Epidermal melanocyte (primary cell): Measurements from ENCODE around the gene ROR1.
A peak's percentile ranks its signal among the peaks of the same experiment; 100 is the strongest.

Experiments
- DNase-seq: peaks from one replicate; pipeline ENCODE4 v3.0.0; 2011; ENCODE audit warnings: low spot score; ENCODE audit not compliant: insufficient read length

ROR1 gene

DNA sequence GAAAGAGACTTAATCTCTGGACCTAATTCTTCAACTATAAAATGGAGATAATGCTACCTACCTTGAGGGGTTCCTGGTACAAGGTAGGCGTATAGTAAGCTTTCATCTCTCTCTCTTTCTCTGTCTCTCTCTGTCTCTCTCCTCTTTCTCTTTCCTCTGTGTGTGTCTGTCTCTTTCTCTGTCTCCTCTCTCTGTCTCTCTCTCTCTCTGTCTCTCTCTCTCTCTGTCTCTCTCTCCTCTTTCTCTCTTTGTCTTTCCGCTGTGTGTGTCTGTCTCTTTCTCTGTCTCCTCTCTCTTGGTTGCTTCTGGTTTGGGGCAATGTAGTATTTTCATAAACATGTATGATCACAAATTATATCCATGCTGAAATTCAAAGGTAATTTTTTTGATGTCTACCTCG lies 353.5 kb downstream of the ROR1 start:
- DNase-seq = no peak

DNA sequence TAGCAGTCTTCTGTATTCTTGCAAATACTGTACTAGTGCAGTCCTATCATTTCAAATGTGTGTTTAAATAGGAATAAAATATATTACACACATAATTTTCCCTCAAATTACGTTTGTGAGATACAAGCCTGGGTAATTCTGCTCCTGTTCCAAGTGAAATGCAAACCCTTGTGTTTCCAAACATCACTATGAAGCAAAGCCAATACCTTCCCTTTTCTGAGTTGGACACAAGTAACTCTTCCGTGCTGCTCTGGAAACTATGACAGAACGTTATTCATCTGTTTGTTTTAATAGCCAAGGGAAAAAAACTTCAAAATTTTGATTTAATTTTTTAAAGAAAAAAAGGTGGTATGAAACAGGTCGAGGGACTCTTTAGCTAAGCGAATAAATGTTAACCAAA lies 355.9 kb downstream of the ROR1 start:
- no peak for DNase-seq

DNA sequence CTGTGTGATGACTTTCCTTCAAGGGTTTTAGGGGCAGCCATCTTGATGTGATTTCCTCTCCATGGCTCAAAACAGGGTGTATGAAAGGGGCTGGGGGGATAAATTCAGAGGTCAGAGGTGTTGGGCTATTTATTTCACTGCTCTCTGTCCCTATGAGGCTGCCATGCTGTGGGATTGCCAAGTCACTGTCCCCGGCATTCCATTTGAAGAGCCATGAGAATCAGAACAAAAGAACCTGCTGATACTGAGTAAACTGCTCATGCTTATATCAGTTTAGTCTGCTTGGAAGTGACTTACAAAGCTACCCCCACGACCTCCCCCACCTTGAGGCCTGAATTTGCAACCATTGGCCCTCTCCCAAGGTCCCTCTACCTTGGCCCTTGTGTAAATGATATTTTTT lies 357.3 kb downstream of the ROR1 start:
- no peak for DNase-seq

DNA sequence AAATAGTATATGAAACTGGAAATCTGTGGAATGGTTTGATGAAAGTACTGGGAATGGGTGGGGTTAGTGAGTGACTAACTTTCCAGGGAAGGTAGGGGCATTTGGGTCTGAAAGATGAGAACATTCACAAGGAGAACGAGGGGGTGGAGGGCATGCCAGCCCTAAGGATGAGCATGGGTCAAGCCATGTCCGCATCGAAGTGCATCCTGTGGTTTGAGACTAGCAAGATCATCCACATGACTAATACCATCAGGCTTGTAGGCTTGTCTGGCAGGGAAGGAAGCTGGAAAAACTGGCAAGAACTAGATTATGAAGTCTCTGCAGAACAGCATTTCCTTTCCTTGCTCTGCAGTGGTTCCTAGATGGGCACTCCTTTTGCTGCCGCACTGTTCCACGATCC lies 359.2 kb downstream of the ROR1 start:
- no peak for DNase-seq

DNA sequence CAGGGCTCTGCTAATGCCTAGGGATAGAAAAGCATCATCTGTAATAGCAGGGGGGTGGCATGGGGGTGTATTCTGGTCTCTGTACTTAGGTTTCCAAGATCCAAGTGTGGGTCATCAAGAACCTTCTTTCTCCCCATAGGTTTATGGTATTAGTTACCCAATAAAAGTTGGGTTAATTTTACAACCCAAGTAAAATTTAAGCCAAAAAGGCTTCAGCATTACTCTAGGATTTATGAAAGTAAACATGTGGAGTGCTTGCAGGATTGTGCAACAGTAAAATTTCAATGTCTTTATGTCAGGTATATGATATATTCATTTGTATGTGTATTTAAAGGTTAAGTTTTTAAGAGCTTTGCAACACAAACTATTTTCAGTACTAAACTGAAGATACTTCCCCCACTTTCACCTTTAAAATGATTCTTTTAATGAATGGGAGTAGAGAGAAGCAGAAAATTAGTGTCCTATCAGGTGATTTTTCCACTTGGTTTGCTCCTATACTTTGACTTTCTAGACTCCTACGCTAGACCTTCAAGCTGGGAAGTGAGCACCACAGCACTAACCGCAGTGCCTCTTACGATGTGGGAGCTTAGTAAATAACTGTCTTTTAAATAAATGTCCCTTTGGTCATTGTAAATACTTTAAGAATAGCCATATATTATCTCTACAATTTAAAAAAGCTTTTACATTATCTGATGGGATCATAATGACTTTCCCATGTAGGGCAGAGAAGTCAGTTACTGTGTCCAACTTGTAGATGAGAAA lies 361.8 kb downstream of the ROR1 start:
- no peak for DNase-seq

DNA sequence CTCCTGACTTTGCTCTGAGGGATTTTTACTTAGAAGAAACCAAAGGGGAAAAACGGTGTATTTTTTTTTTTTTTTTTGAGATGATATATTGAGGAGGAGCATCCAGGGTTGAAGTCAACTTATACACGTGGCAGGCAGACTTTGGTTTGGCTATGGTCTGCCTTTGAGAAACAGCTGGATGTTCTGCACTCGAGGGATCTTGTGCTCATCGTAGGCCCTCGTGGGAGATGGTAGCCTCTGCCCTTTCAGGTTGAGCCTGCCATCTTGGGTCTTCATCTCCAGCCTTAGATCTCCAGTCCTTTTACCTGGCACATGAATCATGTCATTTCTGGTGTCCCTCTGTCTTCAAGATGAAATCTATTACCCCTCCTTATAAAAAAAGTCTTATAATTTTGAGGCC lies 362.5 kb downstream of the ROR1 start:
- DNase-seq = no peak

DNA sequence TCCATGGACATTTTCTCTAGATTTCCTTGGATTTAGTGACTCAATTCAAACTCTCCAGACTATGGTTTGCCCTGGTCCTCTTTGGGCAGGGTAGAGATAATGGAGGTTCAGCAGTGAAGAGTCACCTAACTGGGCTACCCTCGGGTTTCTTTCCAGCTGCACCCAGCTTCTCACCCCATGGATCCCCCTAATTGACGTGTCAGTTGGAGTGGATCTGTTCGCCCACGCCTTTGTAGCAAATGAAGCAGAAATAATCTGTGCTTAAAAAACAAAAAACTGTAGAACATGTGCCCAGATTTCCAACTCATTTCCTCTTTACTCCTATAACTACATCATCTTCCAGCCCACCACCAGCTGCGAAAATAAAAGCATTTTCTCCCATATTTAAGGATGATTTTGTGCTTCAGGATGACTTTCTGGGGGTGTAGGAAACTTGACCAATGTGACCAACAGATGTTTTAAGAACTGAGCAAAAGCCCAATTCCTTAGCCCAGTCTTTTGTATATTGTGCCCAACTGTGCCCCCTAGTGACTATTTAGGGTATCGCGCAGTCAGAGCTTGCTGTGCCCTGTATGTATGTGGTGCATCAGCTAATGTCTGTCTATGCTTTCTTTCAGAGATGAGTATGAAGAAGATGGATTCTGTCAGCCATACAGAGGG lies 363.1 kb downstream of the ROR1 start:
- DNase-seq = peak; percentile 43

DNA sequence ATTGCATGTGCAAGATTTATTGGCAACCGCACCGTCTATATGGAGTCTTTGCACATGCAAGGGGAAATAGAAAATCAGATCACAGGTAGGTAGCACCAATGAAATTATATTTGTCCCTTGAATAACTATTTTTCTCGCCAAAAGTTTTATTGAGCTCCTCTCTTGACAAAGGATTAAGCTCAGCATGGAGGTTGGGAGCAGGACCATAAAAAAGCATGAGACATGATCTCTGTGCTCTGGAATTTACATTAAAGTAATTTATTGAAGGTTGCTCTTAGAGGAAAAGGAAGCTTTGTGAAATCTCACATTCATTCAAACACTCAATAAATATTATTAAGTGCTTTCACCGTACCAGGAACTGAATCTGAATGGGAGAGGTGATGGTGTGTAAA lies 363.6 kb downstream of the ROR1 start:
- DNase-seq = no peak

DNA sequence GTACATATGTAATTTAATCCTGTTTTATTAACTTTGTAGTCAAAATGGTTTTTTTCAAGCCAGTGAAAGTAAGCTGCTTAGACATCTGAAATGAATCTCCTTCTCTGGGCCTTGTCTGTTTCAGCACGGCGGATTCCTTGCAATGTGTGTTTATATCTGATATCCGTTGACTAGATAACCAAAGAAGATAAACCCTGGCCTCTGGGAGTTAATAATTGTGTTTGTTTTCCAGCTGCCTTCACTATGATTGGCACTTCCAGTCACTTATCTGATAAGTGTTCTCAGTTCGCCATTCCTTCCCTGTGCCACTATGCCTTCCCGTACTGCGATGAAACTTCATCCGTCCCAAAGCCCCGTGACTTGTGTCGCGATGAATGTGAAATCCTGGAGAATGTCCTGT lies 366.1 kb downstream of the ROR1 start:
- no peak for DNase-seq

DNA sequence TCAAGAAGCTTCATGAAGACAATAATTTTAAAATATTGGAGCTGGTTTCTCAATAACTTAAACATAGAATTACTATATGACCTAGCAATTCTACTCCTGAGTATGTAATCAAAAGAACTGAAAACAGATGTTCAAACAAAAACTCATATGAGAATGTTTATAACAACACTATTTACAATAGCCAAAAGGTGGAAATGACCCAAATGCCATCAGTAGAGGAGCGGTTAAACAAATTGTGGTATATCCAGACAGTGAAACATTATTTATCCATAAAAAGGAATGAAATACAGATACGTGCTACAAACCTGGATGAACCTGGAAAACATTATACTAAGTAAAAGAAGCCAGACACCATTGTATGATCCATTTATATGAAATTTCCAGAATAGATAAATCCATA lies 366.8 kb downstream of the ROR1 start:
- DNase-seq = no peak

DNA sequence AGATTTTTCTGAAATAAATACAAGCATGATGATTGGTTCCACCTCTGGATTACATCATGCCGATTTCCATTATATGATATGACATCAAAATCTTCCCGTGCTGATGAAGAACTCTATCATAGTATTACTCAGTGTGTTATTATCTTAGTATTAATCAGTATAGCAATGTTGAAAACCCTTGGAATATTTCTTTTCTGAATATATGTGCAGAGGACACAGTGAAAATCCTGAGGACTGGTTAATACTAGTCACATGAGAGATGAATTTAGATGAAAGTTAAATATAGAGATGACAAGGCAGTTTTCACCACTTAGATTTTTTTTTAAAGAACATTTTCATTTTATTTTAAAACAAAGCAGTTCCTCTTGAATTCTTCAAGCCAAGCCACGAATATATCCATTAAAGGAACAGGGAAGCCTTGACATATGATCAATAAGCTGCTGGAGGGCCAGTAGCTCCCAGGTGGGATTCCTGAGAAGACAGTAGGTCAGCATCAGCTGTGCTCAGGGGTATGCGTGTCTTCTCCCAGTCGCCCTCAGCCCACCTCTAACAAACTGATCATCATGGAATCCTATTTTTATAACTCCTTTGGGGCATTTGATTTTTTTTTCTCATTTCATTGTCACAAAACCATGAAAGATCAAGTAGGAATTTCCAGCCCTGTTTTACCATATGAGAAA lies 373.4 kb downstream of the ROR1 start:
- no peak for DNase-seq

DNA sequence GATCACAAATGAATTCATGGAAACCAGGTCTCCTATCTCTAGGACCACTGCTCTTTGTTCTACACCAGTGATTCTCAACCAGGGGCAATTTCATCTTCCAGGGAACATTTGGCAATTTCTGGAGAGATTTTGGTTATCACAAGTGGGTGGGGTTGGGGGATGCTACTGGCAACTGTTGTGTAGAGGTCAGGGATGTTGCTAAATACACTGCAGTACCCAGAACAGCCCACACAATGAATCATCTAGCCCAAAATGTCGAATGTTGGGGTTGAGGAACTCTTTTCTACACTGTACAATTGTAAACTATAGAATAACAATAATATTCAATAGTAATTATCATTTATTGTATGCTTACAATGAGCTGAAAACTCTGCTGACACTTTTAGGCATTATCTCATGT lies 373.9 kb downstream of the ROR1 start:
- no peak for DNase-seq

DNA sequence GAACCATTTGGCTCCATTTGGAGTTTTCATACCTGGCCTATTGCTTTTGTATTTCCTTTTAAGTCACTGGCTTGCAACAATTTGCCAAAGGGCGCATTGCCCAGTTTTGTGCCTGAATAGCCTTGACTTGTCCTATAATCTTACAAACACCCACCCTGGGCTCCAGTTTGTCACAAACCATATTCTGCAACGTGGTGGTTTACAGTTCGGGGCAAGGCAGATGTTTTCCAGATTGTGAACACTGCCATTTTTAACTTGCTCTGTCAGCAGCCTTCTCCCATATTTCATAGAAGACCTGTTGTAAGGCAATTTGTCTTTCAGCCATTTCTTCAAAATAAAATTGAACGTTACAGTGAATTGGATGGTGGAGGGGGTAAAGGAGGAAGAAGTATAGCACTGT lies 376.4 kb downstream of the ROR1 start:
- no peak for DNase-seq

DNA sequence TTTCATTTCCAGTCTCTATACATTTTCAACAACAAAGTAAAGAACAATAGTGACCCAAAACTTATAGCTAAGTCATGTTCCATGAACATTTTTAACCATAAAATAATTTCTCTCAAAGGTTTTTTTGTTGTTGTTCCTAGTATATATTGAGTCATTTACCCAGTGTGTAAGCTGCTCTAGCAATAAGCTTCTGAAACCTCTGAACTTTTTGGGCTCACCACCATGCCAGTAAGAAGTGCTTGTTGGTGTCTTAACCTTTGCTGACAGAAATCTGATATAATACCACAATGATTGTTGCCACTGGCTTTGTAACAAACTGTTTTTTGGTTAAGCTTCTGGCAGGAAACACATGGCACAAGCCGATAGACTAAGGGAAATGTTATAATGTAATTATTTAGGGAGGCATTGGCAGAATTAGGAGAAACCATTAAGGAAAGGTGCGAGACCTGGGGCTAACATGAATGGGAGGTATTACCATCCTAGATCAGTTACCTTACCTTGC lies 377.0 kb downstream of the ROR1 start:
- DNase-seq = no peak

DNA sequence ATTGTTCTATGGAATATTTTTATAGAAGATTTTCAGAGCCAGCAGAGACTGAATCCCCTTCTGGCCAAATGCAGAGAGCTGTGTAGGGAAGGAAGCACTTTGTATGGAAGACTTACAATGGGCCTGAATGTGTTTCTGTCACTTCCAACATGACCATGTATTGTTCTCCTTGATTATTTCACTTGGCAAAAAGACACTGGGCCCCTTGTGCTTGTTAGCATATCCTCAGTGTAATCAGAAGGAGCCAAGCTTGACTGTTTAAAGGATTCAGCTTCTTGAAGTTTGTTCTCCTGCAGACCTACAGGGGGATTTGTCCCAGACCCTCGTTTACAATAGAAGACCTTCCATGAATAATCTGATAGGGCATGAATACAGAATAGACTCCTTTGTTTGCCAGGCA lies 381.5 kb downstream of the ROR1 start:
- DNase-seq = no peak

DNA sequence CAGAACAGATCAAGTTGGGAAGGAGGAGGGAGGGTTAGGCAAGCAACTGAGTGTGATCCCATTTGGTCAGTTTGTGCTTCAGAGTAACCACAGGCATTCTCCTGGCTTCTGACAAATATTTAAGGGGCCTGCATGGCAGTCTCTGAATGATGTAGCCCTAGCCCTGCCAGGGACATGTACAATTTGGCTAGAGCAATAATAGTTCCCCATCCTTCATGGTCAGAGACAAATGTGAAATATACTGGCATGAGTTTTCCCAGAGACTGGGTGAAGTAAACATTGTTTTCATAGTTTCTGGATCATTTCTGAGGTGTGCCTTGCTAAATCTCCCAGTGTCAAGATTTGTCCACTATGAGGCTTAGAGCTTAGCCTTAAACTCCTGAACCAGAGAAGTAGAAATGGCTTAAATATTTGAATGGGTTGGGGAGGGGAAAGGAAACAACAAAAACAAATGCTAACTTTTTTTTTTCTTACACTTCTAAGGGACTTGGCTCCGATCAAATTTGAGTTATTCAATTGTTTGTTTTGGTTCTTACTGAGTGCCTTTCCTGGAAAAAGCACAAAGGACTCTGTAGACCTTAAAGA lies 387.6 kb downstream of the ROR1 start:
- DNase-seq = peak; percentile 38

DNA sequence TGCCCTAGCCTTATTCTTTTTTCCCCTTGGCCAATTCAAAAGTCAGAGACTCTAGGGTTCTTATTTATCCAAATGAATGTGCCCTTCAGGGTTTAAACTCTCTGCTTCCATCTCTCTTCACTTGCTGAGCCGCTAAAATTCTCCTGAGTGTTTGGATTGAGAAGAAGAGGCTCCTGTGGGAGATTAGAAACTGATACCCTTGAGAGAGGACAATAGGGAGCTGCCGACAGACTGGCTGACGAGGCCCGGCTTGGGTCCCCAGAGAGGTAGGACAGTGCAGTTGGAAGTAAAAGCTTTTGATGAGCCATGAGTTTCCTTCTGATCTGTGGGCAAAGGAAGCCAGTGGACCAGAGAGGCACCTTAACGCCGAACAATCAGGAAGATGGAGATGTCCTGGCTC lies 388.3 kb downstream of the ROR1 start:
- DNase-seq = no peak

DNA sequence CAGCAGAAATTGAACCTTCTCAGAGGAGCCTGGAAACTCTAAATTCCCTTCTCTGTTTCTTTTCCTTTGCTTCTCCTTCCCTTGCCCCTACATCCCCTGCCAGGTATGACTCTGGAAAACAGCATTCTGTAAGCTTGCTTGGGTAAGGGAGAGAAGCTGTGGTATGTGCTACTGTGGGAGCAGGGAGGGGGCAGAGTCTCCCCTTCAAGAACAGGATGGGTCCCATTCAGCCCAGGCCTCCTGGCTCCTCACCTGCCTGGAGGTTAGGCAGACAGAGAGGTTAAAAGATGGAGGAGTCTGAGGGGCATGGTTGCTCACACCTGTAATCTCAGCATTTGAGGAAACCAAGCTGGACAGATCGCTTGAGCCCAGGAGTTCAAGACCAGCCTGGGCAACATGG lies 389.0 kb downstream of the ROR1 start:
- DNase-seq = no peak

DNA sequence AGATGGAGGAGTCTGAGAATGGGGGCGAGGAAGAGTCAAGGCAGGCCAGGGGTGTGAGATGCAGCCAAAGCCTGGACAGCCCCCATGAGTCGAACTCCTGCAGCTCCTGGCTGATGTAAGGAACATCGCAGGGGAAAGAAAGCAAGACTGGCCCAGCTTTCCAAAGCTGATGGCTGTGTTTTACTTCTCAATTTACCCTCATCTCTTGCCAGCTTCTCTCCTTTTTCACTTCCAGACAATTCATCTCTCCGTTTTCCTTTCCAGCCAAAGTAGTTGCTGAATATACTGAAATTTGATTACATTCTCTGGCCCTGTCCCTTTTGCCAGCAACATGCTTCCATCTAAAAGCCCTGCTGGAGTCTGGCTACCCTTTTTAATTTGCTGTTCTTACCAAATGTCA lies 389.6 kb downstream of the ROR1 start:
- DNase-seq = no peak

DNA sequence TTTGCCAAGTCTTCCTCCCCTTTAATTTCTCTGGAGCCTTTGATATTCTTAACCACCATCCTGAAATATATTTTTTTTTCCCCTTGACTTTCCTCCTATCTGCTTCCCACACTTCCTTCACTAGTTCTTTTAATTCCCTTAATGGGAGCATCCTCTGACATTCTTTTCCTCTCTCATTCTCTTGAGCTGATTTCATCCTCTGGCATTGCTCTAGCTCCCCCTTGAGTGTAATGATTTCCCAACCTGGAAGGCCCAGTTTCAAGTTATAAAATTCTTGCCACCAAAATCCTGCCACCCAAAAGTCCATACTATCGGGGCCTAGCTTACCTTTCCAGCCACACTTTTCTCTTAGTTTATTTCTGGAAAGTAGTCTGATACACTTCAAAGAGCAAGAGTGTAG lies 390.2 kb downstream of the ROR1 start:
- DNase-seq = peak; percentile 49

DNA sequence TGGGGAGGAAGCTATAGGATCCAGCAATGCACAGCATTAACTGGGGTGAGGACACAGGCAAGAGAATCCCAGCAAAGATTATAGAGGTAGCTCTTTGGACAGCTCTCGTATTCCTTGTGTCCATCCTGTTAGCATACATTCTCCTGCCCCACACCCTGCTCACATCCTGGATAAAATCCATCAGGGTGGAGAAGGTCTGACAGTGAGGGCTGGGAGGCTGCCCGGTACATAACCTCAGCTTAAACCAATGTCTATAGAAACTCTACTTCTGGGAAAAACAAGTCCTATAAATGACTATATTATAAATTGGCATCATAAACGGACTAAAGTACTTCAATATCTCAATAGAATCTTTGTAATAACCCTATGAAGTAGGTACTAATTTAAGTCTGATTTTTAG lies 392.8 kb downstream of the ROR1 start:
- no peak for DNase-seq

DNA sequence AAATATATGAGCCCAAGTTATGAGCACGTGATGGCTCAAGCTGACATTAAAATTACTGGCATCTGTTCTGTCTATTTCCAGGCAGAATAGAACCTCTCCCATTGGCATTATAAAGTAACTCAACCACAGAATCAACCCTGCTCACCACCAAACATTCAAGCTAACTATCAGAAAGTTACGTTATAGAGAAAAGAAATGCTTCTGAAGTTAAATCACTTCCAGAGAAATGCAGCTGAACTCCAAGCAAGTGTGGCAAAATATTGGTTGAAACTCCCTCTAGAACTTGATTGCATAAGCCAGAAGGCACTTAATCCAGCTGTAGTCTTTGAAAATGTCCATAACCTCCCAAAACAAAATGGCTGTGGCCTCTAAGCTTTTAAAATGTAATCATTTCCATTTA lies 393.4 kb downstream of the ROR1 start:
- DNase-seq = no peak
